Measurements from ENCODE around the gene TBC1D9B.
"Not testable (repeated sequence)": the region's sequence is repeated elsewhere in the genome, so short reads cannot be mapped to it uniquely, and the experiment has no call there.

Gene TBC1D9B

GRCh38 chr5:179874536-179875292 is 33.0 kb downstream of the TBC1D9B start:
- Mint-ChIP-seq H3K9me3 (no peaks in the 10 kb centered on the region), H3K27me3 (no peaks in the 10 kb centered on the region), H3K4me3 (no peak overlapping the region), H3K4me1 (ENCODE audit: low read depth in 2 of 2) (no peaks in the 10 kb centered on the region), H3K36me3 (ENCODE audit: insufficient read depth) (peaks cover 12% of the 10 kb centered on the region), H3K27ac (peak overlapping the region in 1 of 2 donors; percentile 29)
- ATAC-seq (replicated peaks) (no peak), DNase-seq (no peak)

DNA sequence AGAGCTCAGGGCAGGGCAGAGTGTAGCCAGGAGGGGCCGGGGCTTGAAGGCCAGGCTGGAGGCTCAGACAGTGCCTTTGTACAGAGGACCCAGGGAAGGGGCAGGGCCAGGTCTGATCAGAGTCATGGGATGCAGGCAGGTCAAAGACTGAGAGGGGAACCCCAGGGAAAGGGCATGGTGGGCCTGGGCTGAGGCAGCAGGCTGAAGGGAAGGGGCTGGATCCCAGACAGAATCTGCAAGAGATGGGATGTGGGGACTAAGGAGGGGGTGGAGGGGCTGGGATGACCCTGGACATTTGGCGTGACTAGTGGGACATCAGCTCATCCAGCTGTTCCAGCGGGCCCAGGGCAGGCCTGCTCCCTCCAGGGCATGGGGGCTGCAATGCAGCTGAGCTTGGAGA is 33.6 kb downstream of the TBC1D9B start:
- no peaks in the 10 kb centered on the region for H3K9me3 Mint-ChIP-seq
- DNase-seq (no peak), ATAC-seq (replicated peaks) (no peak)
- no peak overlapping the region for H3K4me3 Mint-ChIP-seq
- H3K27ac Mint-ChIP-seq, result peak overlapping the region in 1 of 2 donors; percentile 60
- H3K36me3 Mint-ChIP-seq (ENCODE audit: insufficient read depth), result peaks cover 12% of the 10 kb centered on the region
- no peaks in the 10 kb centered on the region for H3K4me1 Mint-ChIP-seq (ENCODE audit: low read depth in 2 of 2)
- no peaks in the 10 kb centered on the region for H3K27me3 Mint-ChIP-seq

- peaks cover 12% of the 10 kb centered on the region for H3K36me3 Mint-ChIP-seq (ENCODE audit: insufficient read depth)
- H3K4me3 Mint-ChIP-seq, result no peak overlapping the region
- no peaks in the 10 kb centered on the region for H3K27me3 Mint-ChIP-seq
- H3K9me3 Mint-ChIP-seq, result no peaks in the 10 kb centered on the region
- H3K4me1 Mint-ChIP-seq (ENCODE audit: low read depth in 2 of 2), result no peaks in the 10 kb centered on the region
- peak overlapping the region in 1 of 2 donors; percentile 60 for H3K27ac Mint-ChIP-seq
- DNase-seq (no peak), ATAC-seq (replicated peaks) (no peak)
Measured at GRCh38 chr5:179873588-179874110, 34.0 kb downstream of the TBC1D9B start.

- Mint-ChIP-seq H3K27me3 (no peaks in the 10 kb centered on the region), H3K36me3 (ENCODE audit: insufficient read depth) (peaks cover 8% of the 10 kb centered on the region), H3K9me3 (no peaks in the 10 kb centered on the region), H3K4me3 (no peak overlapping the region), H3K4me1 (ENCODE audit: low read depth in 2 of 2) (no peaks in the 10 kb centered on the region), H3K27ac (no peak overlapping the region)
- DNase-seq (no peak), ATAC-seq (replicated peaks) (no peak)
Measured at GRCh38 chr5:179872828-179873575, 34.7 kb downstream of the TBC1D9B start.

- Mint-ChIP-seq H3K4me3 (no peak overlapping the region), H3K27me3 (no peaks in the 10 kb centered on the region), H3K27ac (peak overlapping the region in 1 of 2 donors; percentile 55), H3K4me1 (ENCODE audit: low read depth in 2 of 2) (peaks cover 0 to 1% of the 10 kb centered on the region in 2 donors), H3K36me3 (ENCODE audit: insufficient read depth) (peaks cover 6% of the 10 kb centered on the region), H3K9me3 (no peaks in the 10 kb centered on the region)
- ATAC-seq (replicated peaks) (no peak), DNase-seq (no peak)
Measured at GRCh38 chr5:179872055-179872827, 35.5 kb downstream of the TBC1D9B start.

- ATAC-seq (replicated peaks); H3K4me3 Mint-ChIP-seq; H3K9me3 Mint-ChIP-seq; H3K27me3 Mint-ChIP-seq; DNase-seq; H3K4me1 Mint-ChIP-seq (ENCODE audit: low read depth in 2 of 2); H3K27ac Mint-ChIP-seq; H3K36me3 Mint-ChIP-seq (ENCODE audit: insufficient read depth): not testable (repeated sequence)
Measured at GRCh38 chr5:179871533-179871932, 36.2 kb downstream of the TBC1D9B start.

DNA sequence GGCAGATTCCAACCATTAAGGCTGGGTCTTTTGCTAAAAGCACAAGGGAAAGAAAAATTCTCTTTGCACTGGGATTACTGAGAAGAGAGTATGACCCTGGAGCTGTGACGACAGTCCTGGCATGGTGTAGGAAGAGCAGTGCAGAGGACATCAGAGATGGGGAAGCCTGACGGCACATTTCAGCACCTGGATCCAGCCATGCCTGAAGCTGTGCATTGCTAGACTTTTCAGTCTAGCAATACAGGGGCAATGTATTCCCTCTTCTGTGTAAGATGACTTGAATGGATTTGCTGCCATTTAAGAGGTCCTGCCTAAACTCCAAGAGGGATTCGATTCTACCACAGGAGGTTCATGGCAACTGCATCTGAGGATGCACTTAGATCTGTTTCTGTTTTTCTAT is 36.7 kb downstream of the TBC1D9B start:
- peaks cover 6% of the 10 kb centered on the region for H3K36me3 Mint-ChIP-seq (ENCODE audit: insufficient read depth)
- H3K9me3 Mint-ChIP-seq, result no peaks in the 10 kb centered on the region
- H3K27ac Mint-ChIP-seq, result no peak overlapping the region
- peaks cover 0 to 4% of the 10 kb centered on the region in 2 donors for H3K4me1 Mint-ChIP-seq (ENCODE audit: low read depth in 2 of 2)
- H3K27me3 Mint-ChIP-seq, result no peaks in the 10 kb centered on the region
- DNase-seq, result no peak
- no peak overlapping the region for H3K4me3 Mint-ChIP-seq
- no peak for ATAC-seq (replicated peaks)

DNA sequence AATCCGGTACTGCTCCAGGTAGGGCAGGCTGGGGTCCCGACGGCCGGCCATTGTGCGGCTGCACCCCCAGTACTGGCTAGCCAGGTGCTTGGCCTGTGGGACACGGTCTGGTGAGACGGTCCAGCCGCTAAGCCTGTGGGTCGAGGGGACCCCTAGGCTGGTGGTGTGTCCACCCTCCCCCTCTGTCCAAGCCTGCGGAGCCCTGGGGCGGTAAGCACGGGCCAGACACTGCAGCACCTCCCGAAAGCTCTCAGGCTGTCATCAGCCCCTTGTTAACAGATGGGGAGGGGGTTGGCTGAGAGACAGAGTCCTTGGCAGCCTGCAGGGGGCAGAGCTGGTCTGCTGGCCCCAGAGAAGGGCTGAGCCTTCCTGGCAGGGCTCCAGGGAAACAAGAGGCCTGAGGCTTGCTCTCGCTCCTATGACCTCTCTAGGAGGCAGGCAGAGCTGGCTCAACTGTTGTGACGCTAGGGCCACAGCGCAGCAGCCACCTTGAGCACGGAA is 37.2 kb downstream of the TBC1D9B start:
- no peak overlapping the region for H3K27ac Mint-ChIP-seq
- H3K4me3 Mint-ChIP-seq, result no peak overlapping the region
- H3K9me3 Mint-ChIP-seq, result no peaks in the 10 kb centered on the region
- ATAC-seq (replicated peaks), result no peak
- H3K4me1 Mint-ChIP-seq (ENCODE audit: low read depth in 2 of 2), result peaks cover 0 to 4% of the 10 kb centered on the region in 2 donors
- no peaks in the 10 kb centered on the region for H3K27me3 Mint-ChIP-seq
- peaks cover 6% of the 10 kb centered on the region for H3K36me3 Mint-ChIP-seq (ENCODE audit: insufficient read depth)
- DNase-seq, result no peak

DNA sequence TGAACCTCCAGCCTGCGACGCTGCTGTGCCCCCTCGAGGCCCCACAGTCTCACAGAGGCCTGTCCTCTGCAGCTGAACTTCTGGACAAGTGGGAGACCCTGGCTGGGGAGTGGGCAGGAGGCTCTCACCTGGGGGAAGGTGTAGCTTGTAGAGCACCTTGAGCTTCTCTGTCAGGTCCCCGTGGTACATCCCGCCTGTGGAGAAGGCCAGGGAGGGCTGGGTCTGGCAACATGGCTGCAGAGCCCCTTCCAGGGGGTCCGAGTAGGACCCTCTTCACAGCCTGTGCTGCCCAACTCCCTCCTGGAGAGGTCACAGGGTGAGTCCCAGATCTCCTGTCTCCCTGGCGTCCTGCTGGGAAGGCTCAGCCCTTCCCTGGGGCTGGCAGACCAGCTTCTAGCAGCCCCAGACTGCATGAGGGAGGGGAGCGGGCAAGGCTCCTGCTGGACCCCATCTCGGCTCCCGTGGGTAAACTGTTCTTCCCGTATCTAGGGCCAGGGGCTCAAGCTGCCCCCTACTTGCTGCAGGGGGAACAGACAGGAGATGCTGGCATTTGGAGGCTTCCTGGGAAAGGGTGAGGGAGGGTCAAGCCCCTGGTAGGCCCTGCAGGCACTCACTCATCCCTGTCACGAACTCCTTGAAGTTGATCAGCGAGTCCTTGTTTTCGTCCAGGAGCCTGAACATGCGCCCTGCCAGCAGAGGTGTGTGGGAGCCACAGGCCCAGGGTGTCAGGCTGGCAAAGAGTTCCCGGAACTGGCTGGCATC is 37.9 kb downstream of the TBC1D9B start:
- no peaks in the 10 kb centered on the region for H3K9me3 Mint-ChIP-seq
- H3K27ac Mint-ChIP-seq, result no peak overlapping the region
- H3K4me1 Mint-ChIP-seq (ENCODE audit: low read depth in 2 of 2), result peaks cover 0 to 4% of the 10 kb centered on the region in 2 donors
- no peak for ATAC-seq (replicated peaks)
- H3K4me3 Mint-ChIP-seq, result no peak overlapping the region
- no peaks in the 10 kb centered on the region for H3K27me3 Mint-ChIP-seq
- peaks cover 5% of the 10 kb centered on the region for H3K36me3 Mint-ChIP-seq (ENCODE audit: insufficient read depth)
- DNase-seq, result no peak

GRCh38 chr5:179869101-179869500 is 38.6 kb downstream of the TBC1D9B start:
- no peaks in the 10 kb centered on the region for H3K27me3 Mint-ChIP-seq
- H3K4me1 Mint-ChIP-seq (ENCODE audit: low read depth in 2 of 2), result peaks cover 0 to 4% of the 10 kb centered on the region in 2 donors
- H3K9me3 Mint-ChIP-seq, result no peaks in the 10 kb centered on the region
- no peak overlapping the region for H3K27ac Mint-ChIP-seq
- DNase-seq (no peak), ATAC-seq (replicated peaks) (no peak)
- no peak overlapping the region for H3K4me3 Mint-ChIP-seq
- peaks cover 2% of the 10 kb centered on the region for H3K36me3 Mint-ChIP-seq (ENCODE audit: insufficient read depth)

GRCh38 chr5:179868541-179868940 is 39.2 kb downstream of the TBC1D9B start:
- H3K27ac Mint-ChIP-seq, result peak overlapping the region; percentile 20 to 75

DNA sequence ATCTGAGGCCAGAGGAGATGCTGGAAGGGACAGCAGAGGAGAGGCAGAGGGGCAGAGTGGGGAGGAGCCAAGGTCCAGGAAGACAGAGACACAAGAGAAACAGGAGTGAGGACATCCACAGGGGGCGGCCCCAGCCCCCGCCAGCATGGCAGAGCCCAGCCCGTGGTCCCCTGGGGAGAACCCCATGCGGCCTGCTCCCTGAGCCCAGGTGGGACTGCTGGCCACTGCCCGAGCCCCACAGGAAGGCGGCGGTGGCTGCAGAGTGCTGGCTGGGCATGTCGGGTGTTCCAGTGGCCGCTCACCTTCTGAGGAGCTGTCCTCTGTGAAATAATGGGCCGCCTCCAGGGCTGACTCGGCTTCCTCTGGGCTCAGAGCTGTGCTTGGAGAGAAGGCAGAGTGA is 40.2 kb downstream of the TBC1D9B start:
- Mint-ChIP-seq H3K9me3 (no peaks in the 10 kb centered on the region), H3K4me1 (ENCODE audit: low read depth in 2 of 2) (peaks cover 0 to 4% of the 10 kb centered on the region in 2 donors), H3K27ac (peak overlapping the region in 1 of 2 donors; percentile 77), H3K36me3 (ENCODE audit: insufficient read depth) (peaks cover 2% of the 10 kb centered on the region), H3K27me3 (no peaks in the 10 kb centered on the region), H3K4me3 (no peak overlapping the region)
- DNase-seq (no peak), ATAC-seq (replicated peaks) (no peak)

More at GRCh38 chr5:179868541-179868940, 39.2 kb downstream of the TBC1D9B start:
- Mint-ChIP-seq H3K9me3 (no peaks in the 10 kb centered on the region), H3K27me3 (no peaks in the 10 kb centered on the region), H3K4me1 (ENCODE audit: low read depth in 2 of 2) (peaks cover 0 to 4% of the 10 kb centered on the region in 2 donors), H3K36me3 (ENCODE audit: insufficient read depth) (peaks cover 2% of the 10 kb centered on the region), H3K4me3 (no peak overlapping the region)
- no peak for ATAC-seq (replicated peaks)
- DNase-seq, result no peak
